H1 (cell line): Measurements from ENCODE around the gene CHD5. TPM values are rescaled to one million over a fixed set of nuclear protein-coding genes. Genes with fewer than 3 reads are reported as not detected.

Experiments
- CTCF ChIA-PET: fragments of 300-600 bp; sonication (Branson Sonifier 250); formaldehyde crosslinking; loops from one replicate; lab custom pipeline; 2021; ENCODE audit not compliant: partially characterized antibody; lab: Charles Lee
- POLR2A ChIA-PET: fragments of 300-600 bp; sonication (Branson Sonifier 250); formaldehyde crosslinking; loops from one replicate; lab custom pipeline; 2021; ENCODE audit warnings: inconsistent platforms; ENCODE audit not compliant: partially characterized antibody; lab: Charles Lee
- DNase-seq, 2 experiments: peaks; one replicate each; pipeline versions ENCODE4 v3.0.0 to v3.0.0-alpha.2; 2010 to 2022; ENCODE audit warnings: low spot score in 2 of 2, low read depth in 1 of 2, mixed read lengths in 1 of 2
- FAIRE-seq: peaks from 2 replicates; lab custom pipeline; 2011; peaks lifted over from hg19 to GRCh38; lab: Jason Lieb, UNC
- H2AFZ ChIP-seq: 2 replicates; pipeline ENCODE4 v1.8.1; 2012; ENCODE audit warnings: low read length, inconsistent platforms
- H2AK5ac ChIP-seq: 2 replicates; pipeline ENCODE4 v1.6.1; 2013; ENCODE audit warnings: low read depth, low read length
- H2BK120ac ChIP-seq: replicated peaks from 2 replicates; pipeline ENCODE3; 2013; ENCODE audit warnings: low read depth, low read length, inconsistent platforms
- H2BK12ac ChIP-seq: 2 replicates; pipeline ENCODE4 v1.6.1; 2013; ENCODE audit warnings: low read depth, low read length
- H2BK15ac ChIP-seq: 2 replicates; pipeline ENCODE4 v1.6.1; 2013; ENCODE audit warnings: low read length
- H2BK20ac ChIP-seq: 2 replicates; pipeline ENCODE4 v1.6.1; 2013; ENCODE audit warnings: low read length
- H2BK5ac ChIP-seq: 2 replicates; pipeline ENCODE4 v1.6.1; 2013; ENCODE audit warnings: low read depth, low read length
- H3K14ac ChIP-seq: 2 replicates; pipeline ENCODE4 v1.6.1; 2013; ENCODE audit warnings: inconsistent platforms; ENCODE audit not compliant: insufficient read length
- H3K18ac ChIP-seq: 2 replicates; pipeline ENCODE4 v1.6.1; 2013; ENCODE audit warnings: low read length; ENCODE audit errors: extremely low read depth
- H3K23ac ChIP-seq: 2 replicates; pipeline ENCODE4 v1.6.1; 2013; ENCODE audit warnings: inconsistent platforms; ENCODE audit not compliant: insufficient read length
- H3K23me2 ChIP-seq: 2 replicates; pipeline ENCODE4 v1.6.1; 2013; ENCODE audit warnings: low read depth, low read length
- H3K27ac ChIP-seq: 2 replicates; pipeline ENCODE4 v1.6.1; 2011; ENCODE audit warnings: low read depth, low read length, inconsistent platforms
- H3K27me3 ChIP-seq, 4 experiments: replicated peaks in 1 of 4; 1 replicate in 1 of 4; 2 replicates in 3 of 4; pipeline versions ENCODE4 v1.6.1 to v1.8.1; 2011 to 2013; ENCODE audit warnings: low read length in 3 of 4, mild to moderate bottlenecking in 3 of 4, inconsistent platforms in 2 of 4, mixed read lengths in 2 of 4, moderate library complexity in 1 of 4; ENCODE audit not compliant: control insufficient read depth in 3 of 4, insufficient read depth in 3 of 4; ENCODE audit errors: extremely low read depth in 1 of 4
- H3K36me3 ChIP-seq, 4 experiments: 2 replicates each; pipeline versions ENCODE4 v1.6.1 to v1.8.1; 2011 to 2013; ENCODE audit warnings: mild to moderate bottlenecking in 4 of 4, low read length in 3 of 4, moderate library complexity in 2 of 4, control low read depth in 1 of 4, inconsistent platforms in 1 of 4; ENCODE audit not compliant: insufficient read depth in 4 of 4, control insufficient read depth in 2 of 4
- H3K4ac ChIP-seq: replicated peaks from 2 replicates; pipeline ENCODE3; 2013; ENCODE audit warnings: low read length, low read depth, mixed read lengths, inconsistent platforms; ENCODE audit not compliant: insufficient read length
- H3K4me1 ChIP-seq, 4 experiments: replicated peaks in 1 of 4; 1 replicate in 1 of 4; 2 replicates in 3 of 4; pipeline versions ENCODE4 v1.6.1 to v1.8.1; 2011 to 2013; ENCODE audit warnings: low read length in 3 of 4, inconsistent platforms in 2 of 4, mixed read lengths in 1 of 4; ENCODE audit not compliant: insufficient read depth in 4 of 4, control insufficient read depth in 3 of 4
- H3K4me2 ChIP-seq, 2 experiments: 2 replicates each; pipeline versions ENCODE4 v1.6.1 to v1.8.1; 2011 to 2013; ENCODE audit warnings: low read depth in 2 of 2, low read length in 2 of 2, control low read depth in 1 of 2, inconsistent platforms in 1 of 2, mild to moderate bottlenecking in 1 of 2; ENCODE audit not compliant: insufficient read depth in 1 of 2
- H3K4me3 ChIP-seq, 4 experiments: fragments of 200-600, 300-600 bp in 1 of 4; sonication (generic), shearing (Covaris generic), sonication (Bioruptor Twin) in 1 of 4; 2 replicates each; pipeline versions ENCODE4 v1.5.1 to v1.8.1; 2011 to 2016; ENCODE audit warnings: low read length in 4 of 4, low read depth in 3 of 4, control low read depth in 2 of 4, inconsistent platforms in 2 of 4, mild to moderate bottlenecking in 2 of 4, mixed read lengths in 1 of 4, moderate library complexity in 1 of 4; ENCODE audit not compliant: insufficient read depth in 2 of 4; ENCODE audit errors: extremely low read depth in 1 of 4
- H3K56ac ChIP-seq: replicated peaks from 2 replicates; pipeline ENCODE3; 2013; ENCODE audit warnings: low read depth, mild to moderate bottlenecking, mixed read lengths, low read length, inconsistent platforms; ENCODE audit not compliant: insufficient read length
- H3K79me1 ChIP-seq: 2 replicates; pipeline ENCODE4 v1.6.1; 2013; ENCODE audit warnings: low read depth, low read length, control low read depth
- H3K79me2 ChIP-seq, 2 experiments: 2 replicates each; pipeline versions ENCODE4 v1.6.1 to v1.8.1; 2012 to 2013; ENCODE audit warnings: low read length in 2 of 2, mild to moderate bottlenecking in 2 of 2, inconsistent platforms in 1 of 2; ENCODE audit not compliant: insufficient read depth in 2 of 2, control insufficient read depth in 1 of 2
- H3K9ac ChIP-seq, 4 experiments: replicated peaks in 1 of 4; 1 replicate in 1 of 4; 2 replicates in 3 of 4; pipeline versions ENCODE4 v1.6.1 to v1.8.1; 2011 to 2013; ENCODE audit warnings: low read depth in 3 of 4, low read length in 3 of 4, control low read depth in 2 of 4, mild to moderate bottlenecking in 2 of 4, moderate library complexity in 2 of 4, inconsistent platforms in 1 of 4; ENCODE audit errors: extremely low read depth in 1 of 4
- H3K9me3 ChIP-seq, 2 experiments: 2 replicates each; pipeline versions ENCODE4 v1.6.1 to v1.8.1; 2012 to 2013; ENCODE audit warnings: mild to moderate bottlenecking in 2 of 2, moderate library complexity in 2 of 2, control low read depth in 1 of 2, inconsistent platforms in 1 of 2, low read depth in 1 of 2, low read length in 1 of 2, mixed read lengths in 1 of 2; ENCODE audit not compliant: insufficient read depth in 2 of 2
- H4K20me1 ChIP-seq, 2 experiments: replicated peaks in 1 of 2; 2 replicates each; pipeline versions ENCODE3 to v1.8.1; 2011 to 2013; ENCODE audit warnings: inconsistent platforms in 2 of 2, low read length in 2 of 2, mild to moderate bottlenecking in 1 of 2; ENCODE audit not compliant: insufficient read depth in 2 of 2, control insufficient read depth in 1 of 2
- H4K5ac ChIP-seq: 2 replicates; pipeline ENCODE4 v1.6.1; 2013; ENCODE audit warnings: low read length, low read depth, mixed read lengths, inconsistent platforms; ENCODE audit not compliant: insufficient read length
- H4K8ac ChIP-seq: 2 replicates; pipeline ENCODE4 v1.8.0; 2013; ENCODE audit warnings: mild to moderate bottlenecking, moderate library complexity, low read length, inconsistent platforms; ENCODE audit not compliant: insufficient read depth; ENCODE audit errors: extremely low read depth
- H4K91ac ChIP-seq: replicated peaks from 2 replicates; pipeline ENCODE3; 2013; ENCODE audit warnings: low read length, mixed read lengths, inconsistent platforms; ENCODE audit not compliant: insufficient read length
- CTBP2 ChIP-seq: IDR thresholded peaks from 2 replicates; pipeline ENCODE4 v1.7.0; 2011; ENCODE audit warnings: borderline replicate concordance, mild to moderate bottlenecking, moderate library complexity, mixed read lengths, low read length; ENCODE audit not compliant: insufficient read depth, insufficient read length
- EZH2 ChIP-seq: fragments of 200-600 bp; sonication (generic); IDR thresholded peaks from 2 replicates; pipeline ENCODE4 v1.7.1; 2012; ENCODE audit warnings: low read depth, mild to moderate bottlenecking, moderate library complexity, low read length, inconsistent platforms; ENCODE audit not compliant: severe bottlenecking
- HDAC2 ChIP-seq, 2 experiments: fragments of 300-600 bp in 1 of 2; sonication (generic) in 1 of 2; IDR thresholded peaks; 2 replicates each; pipeline ENCODE4 v1.6.1; 2011 to 2012; ENCODE audit warnings: low read depth in 2 of 2, low read length in 2 of 2, mild to moderate bottlenecking in 2 of 2, moderate library complexity in 2 of 2, borderline replicate concordance in 1 of 2, inconsistent platforms in 1 of 2
- MAFK ChIP-seq: IDR thresholded peaks from 2 replicates; pipeline ENCODE4 v1.6.1; 2012; ENCODE audit warnings: low read depth, mild to moderate bottlenecking, improper control_type of control experiment, low read length
- POU5F1 ChIP-seq: IDR thresholded peaks from 2 replicates; pipeline ENCODE4 v1.6.1; 2011; ENCODE audit warnings: low read depth, mild to moderate bottlenecking, low read length, moderate library complexity
- TBP ChIP-seq: IDR thresholded peaks from 2 replicates; pipeline ENCODE4 v1.6.1; 2011; ENCODE audit warnings: low read depth, low read length, improper control_type of control experiment
- WGBS, 2 experiments: shearing (Covaris generic) in 1 of 2; methylation state at CpG; one replicate each; pipeline versions ENCODE4 v1.1.6 to v1.1.7; 2013 to 2015; ENCODE audit warnings: low lambda C conversion rate in 2 of 2, mixed read lengths in 2 of 2, inconsistent platforms in 1 of 2, low coverage in 1 of 2, missing lambda C conversion rate in 1 of 2; ENCODE audit not compliant: insufficient replicate concordance in 2 of 2, insufficient coverage in 1 of 2, insufficient read length in 1 of 2; ENCODE audit errors: extremely low coverage in 1 of 2, missing lambda C conversion rate in 1 of 2; 5-methylcytosine and 5-hydroxymethylcytosine counted together
- polyA plus RNA-seq, 7 experiments: library from polyadenylated mRNA; depleted of rRNA in 3 of 7; stranded (reverse) in 5 of 7; unstranded in 2 of 7; fragments of >200 nt in 5 of 7; fragments of 200-250 nt in 2 of 7; gene quantifications; 1 replicate in 5 of 7; 2 replicates in 1 of 7; 4 replicates in 1 of 7; pipeline versions ENCODE4 v1.2.1 to v1.2.3, GENCODE V29; 2011 to 2013; ENCODE audit warnings: missing spikeins in 2 of 7, mixed read lengths in 2 of 7
- total RNA-seq: library from RNA; stranded (reverse); fragmentation: NEBNext Ultra II Directional; extraction: Animal tissue kit (Norgen Biotek cat#: 25700); gene quantifications from 2 replicates; pipeline ENCODE4 v1.2.1, GENCODE V29; 2021

The CHD5 gene
- total and polyA plus RNA-seq, 2 of the 8 experiments (the other 6 are each of a cell fraction or from before 2014, with no cell fraction given), result 0.42 to 1.8 TPM

DNA sequence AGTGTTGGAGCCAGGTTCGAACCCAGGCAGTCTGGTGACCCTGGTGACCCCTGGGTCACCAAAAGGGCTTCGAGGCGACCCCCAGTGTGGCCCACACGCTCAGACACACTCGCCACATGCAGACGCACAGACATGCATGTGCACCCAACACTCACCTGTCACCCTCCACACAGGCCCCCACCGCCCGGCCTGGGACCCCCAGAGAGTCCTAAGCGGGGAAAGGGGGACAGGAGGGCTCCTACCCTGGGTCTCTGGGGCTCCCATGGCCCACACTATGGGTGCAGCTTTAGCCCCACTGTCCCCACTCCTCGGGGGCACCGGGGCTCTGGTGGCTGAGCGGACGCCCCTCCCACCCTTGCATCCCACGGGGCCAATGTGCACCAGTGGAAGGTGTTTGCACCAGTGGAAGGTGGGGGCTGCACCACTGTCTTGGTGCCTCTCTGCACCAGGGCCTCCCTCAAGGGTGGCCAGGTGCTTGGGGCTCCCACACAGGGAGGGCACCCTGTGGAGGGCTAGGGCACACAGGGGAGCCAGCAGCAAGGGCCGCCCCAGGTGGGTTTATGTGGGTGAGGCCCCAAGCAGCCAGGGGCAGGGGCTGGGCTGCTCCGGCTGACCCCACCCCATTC lies 9.9 kb downstream of the CHD5 start:
- Histone ChIP-seq H3K27ac (no peak overlapping the region), H3K79me2 (no peaks in the 10 kb centered on the region), H3K56ac (no peak overlapping the region), H3K4me3 (no peak overlapping the region), H3K36me3 (no peaks in the 10 kb centered on the region), H2BK120ac (no peak overlapping the region), H3K23me2 (peaks cover 11% of the 10 kb centered on the region; the same call in 1 of the 2 replicates), H3K4me1 (no peaks in the 10 kb centered on the region; a peak in 1 of 7 replicates), H2AK5ac (no peak overlapping the region), H3K4ac (no peak overlapping the region), H2BK5ac (no peak overlapping the region), H3K27me3 (no peaks in the 10 kb centered on the region; a peak in 1 of 7 replicates), H2BK12ac (no peak overlapping the region), H4K20me1 (peaks cover 0 to 10% of the 10 kb centered on the region in 2 experiments), H4K5ac (no peak overlapping the region), H3K23ac (no peak overlapping the region), H2AFZ (no peak overlapping the region), H3K4me2 (no peak overlapping the region), H3K79me1 (no peaks in the 10 kb centered on the region), H4K91ac (no peak overlapping the region), H3K18ac (no peak overlapping the region), H4K8ac (no peak overlapping the region), H2BK20ac (no peak overlapping the region), H2BK15ac (no peak overlapping the region), H3K14ac (no peak overlapping the region), H3K9me3 (no peaks in the 10 kb centered on the region), H3K9ac (no peak overlapping the region)
- FAIRE-seq, result no peak
- no peak for DNase-seq
- POLR2A ChIA-PET, result interaction anchor here (1.5 kb wide), 1 partner anchor 13 kb away, joined by 4 read pairs; no protein-coding TSS in a partner anchor
- no peak for TF ChIP-seq HDAC2 (IDR thresholded peaks at IDR 0.05; ENCODE audit: borderline replicate concordance in 1 of 2, low read depth in 2 of 2, low read length in 2 of 2)
- TF ChIP-seq POU5F1, result no peak
- TF ChIP-seq EZH2, result no peak
- TF ChIP-seq TBP, result no peak
- no peak for TF ChIP-seq MAFK
- TF ChIP-seq CTBP2, result no peak
- WGBS, 2 experiments, result 86% methylated on average over 13 of the region's 16 CpGs; no CpG with 5 or more reads in 1 of the 2 experiments
- CTCF ChIA-PET, result interaction anchor here (1.1 to 5.4 kb wide), 17 partner anchors 9 to 135 kb away, joined by 3 to 40 read pairs (median 5); no protein-coding TSS in a partner anchor
